NCI-H1930 (cell line): ENCODE results near the gene SBNO2.
"Not testable (repeated sequence)": the region's sequence is repeated elsewhere in the genome, so short reads cannot be mapped to it uniquely, and the experiment has no call there.

Source experiments
- DNase-seq, 2 experiments: peaks; one replicate each; lab custom pipeline; 2025; lab: John Stamatoyannopoulos, UW

SBNO2 gene

GRCh38 chr19:1134431-1134830, 39.6 kb downstream of the SBNO2 start:
- DNase-seq, result no peak

GRCh38 chr19:1133471-1133929, 40.6 kb downstream of the SBNO2 start:
- DNase-seq, result no peak

- DNase-seq, result no peak
Measured at GRCh38 chr19:1132552-1133383, 41.3 kb downstream of the SBNO2 start.

GRCh38 chr19:1131718-1132551, 42.1 kb downstream of the SBNO2 start:
- no peak for DNase-seq

GRCh38 chr19:1130771-1131717, 43.0 kb downstream of the SBNO2 start:
- no peak for DNase-seq

GRCh38 chr19:1129535-1129934, 44.5 kb downstream of the SBNO2 start:
- no peak for DNase-seq

- not testable (repeated sequence) for DNase-seq
Measured at GRCh38 chr19:1129084-1129483, 45.0 kb downstream of the SBNO2 start.

GRCh38 chr19:1128106-1128505, 46.0 kb downstream of the SBNO2 start:
- DNase-seq, result no peak

- no peak for DNase-seq
Measured at GRCh38 chr19:1126984-1127760, 46.9 kb downstream of the SBNO2 start.

GRCh38 chr19:1125601-1126467, 48.2 kb downstream of the SBNO2 start:
- DNase-seq, result no peak

- no peak for DNase-seq
Measured at GRCh38 chr19:1123885-1124677, 50.0 kb downstream of the SBNO2 start.

GRCh38 chr19:1123381-1123780, 50.7 kb downstream of the SBNO2 start:
- DNase-seq, result no peak

GRCh38 chr19:1122972-1123363, 51.1 kb downstream of the SBNO2 start:
- no peak for DNase-seq

GRCh38 chr19:1122021-1122971, 51.8 kb downstream of the SBNO2 start:
- DNase-seq, result no peak

GRCh38 chr19:1121395-1121794, 52.7 kb downstream of the SBNO2 start:
- DNase-seq, result no peak

GRCh38 chr19:1119475-1120217, 54.4 kb downstream of the SBNO2 start:
- DNase-seq, result no peak

GRCh38 chr19:1118999-1119398, 55.1 kb downstream of the SBNO2 start:
- no peak for DNase-seq
